Measurements from ENCODE around the gene AMIGO1. TPM values are rescaled to one million over a fixed set of nuclear protein-coding genes. Genes with fewer than 3 reads are reported as not detected.
A peak's percentile ranks its signal among the peaks of the same experiment; 100 is the strongest.

AMIGO1 gene
- total RNA-seq, 1 donor from 2014 or later = 18.4 TPM

DNA sequence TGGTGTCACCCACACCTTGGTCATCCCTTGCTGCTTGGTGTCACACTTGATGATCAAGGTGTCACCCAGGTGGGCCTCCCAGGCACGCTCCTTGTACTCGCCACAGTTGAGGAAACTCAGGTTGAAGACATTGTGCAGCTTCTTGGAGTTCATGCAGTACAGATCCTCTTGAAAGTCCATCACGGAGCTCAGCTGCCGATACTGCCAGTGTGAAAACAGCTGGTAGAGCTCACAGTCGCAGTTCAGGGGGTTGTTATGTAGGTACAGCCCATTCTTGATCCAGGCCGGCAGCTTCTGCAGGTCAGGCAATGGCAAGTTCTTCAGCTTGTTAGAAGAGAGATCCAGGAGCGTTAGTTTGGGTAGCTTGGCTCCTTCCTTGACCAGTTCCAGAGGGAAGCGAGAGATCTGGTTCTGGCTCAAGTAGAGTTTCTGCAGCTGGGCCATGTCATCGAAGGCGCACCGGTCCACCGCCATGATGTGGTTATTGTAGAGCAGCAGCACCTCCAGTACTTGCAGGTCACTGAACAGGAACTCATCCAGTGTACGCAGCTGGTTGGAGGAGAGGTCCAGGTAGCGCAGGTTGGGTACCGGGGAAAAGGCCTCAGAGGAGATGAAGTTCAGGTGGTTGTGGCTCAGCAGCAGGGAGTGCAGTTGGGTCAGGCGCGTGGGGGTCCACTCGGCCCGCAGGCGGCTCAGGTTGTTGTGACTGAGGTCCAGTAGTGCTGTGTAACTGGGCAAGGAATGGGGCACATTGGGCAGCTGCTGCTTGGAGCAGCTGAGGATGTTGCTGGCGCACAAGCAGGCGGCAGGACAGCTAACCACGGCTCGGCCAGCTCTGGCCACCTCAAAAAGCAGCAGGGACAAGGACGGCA, 1.3 kb downstream of the AMIGO1 start:
- intact Hi-C loops (cut with micrococcal nuclease) = no loop called here
- ATAC-seq (no peak), DNase-seq (no peak)

DNA sequence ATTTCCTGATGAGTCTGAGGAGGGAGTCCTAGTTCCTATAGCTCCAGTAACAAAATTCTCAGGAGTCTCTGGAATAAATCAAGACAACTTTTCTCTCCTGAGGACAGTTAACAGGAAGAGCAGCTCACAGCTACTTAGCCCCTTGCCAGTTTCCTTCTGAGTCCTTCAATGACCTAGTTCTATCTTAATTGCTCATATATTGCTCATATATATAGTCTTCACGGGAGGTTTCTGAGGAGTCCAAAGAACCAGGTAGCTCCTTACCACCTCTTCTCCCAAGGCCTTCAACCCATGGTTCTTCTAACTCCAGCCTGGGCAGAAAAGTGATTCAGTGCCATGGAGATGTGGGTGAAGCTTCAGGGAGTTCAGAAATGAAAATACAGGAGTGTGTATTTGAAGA, 4.6 kb downstream of the AMIGO1 start:
- ATAC-seq = no peak
- DNase-seq = no peak
- intact Hi-C loops (cut with micrococcal nuclease) = no loop called here

DNA sequence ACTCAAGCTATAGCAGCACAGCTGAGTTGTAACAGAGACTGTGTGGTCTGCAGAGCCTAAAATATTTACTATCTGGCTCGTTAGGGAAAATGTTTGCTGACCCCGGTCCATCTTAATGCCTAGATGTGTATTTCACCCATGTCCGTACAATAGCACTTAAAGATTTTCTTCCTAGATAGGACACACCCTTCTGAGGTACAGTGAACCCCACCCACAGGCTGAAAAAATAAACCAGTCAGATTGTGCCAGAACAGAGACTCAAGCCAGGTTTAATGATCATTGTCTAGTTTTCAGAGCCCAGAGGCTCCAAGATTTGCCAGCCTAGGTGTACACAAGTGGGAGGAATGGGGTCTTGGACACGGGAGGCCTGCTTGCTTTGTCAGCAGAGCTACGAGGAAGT, 5.6 kb downstream of the AMIGO1 start:
- DNase-seq (no peak), ATAC-seq (no peak)
- intact Hi-C loops (cut with micrococcal nuclease) = no loop called here

DNA sequence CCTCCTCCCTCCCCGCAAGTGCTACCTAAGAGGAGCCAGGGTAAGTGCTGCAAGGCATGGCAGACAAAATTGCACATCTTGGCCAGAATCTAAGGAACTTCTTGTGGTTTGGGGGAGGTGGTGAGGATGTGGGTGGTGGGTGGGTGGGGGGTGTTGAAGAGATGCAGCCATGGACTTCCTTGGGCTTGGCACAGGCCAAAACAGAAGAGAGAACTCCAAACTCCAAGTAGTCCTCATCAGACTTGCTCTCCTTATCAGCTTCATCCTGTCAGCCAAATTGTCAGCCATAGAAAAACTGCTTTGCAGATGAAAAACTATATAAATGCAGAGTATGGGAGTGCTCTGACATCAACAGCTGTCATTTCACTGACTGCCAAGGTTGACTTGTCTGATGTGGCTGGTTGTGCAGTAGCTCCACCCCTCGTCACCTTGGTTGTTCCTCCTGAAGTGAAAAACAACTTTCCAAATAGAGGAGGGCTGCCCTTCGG, 7.1 kb downstream of the AMIGO1 start:
- ATAC-seq (no peak), DNase-seq (no peak)
- intact Hi-C loops (cut with micrococcal nuclease) = no loop called here

DNA sequence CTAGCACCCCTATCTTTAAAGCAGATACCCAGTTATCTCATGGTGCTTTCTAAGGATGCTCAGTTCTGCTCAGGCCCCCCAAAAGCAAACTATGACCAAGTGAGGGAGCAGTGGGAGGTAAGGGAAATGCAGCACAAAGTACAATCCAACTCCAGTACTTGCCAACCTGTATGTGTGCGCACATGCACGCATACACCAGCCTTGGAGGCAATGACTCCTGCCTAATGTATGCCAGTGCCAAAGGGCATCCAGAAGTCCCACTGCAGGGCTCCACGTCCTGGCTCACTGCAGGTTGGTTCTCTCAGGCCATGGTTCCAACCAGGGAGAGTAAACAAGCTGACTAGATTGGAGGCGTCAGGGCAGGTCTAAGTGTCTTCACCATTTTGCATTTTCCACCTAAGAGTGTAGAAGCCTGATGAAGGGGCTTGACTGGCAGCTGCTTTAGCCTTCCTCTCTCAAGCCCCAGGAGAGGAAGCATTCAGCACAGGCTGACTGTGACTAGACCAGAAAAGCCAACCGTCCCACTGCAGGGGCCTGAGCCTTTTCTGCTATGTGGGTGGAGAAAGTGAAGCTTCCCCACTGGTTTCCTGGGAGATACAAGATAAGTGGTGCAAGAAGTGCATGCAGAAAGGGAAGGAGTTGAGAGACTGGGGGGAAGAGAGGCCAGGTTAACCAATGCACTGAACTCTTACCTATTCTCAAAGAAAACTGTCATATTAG, 7.7 kb downstream of the AMIGO1 start:
- intact Hi-C loops (cut with micrococcal nuclease) = no loop called here
- ATAC-seq (no peak), DNase-seq (no peak)

DNA sequence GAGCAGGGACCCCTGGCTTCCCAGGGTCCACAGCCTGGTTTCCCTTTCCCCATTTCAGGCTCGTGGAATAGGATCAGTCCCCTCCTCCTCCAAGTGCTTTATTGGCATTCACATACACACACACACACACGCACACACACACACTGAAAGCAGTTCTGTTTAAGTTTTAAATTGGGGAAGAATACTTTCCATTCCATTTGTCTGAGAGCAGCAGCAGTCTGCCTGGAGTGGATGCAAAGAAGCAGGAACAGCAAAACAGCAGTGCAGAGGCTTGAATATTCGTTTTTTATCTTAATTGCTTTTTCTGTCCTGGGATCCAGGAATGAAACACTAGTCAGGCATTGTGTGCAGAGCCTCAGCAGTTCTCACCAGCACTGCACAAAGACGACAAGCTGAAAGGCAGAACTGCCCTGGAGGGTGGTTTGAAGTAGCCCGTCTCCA, 8.6 kb downstream of the AMIGO1 start:
- no peak for ATAC-seq
- intact Hi-C loops (cut with micrococcal nuclease) = no loop called here

DNA sequence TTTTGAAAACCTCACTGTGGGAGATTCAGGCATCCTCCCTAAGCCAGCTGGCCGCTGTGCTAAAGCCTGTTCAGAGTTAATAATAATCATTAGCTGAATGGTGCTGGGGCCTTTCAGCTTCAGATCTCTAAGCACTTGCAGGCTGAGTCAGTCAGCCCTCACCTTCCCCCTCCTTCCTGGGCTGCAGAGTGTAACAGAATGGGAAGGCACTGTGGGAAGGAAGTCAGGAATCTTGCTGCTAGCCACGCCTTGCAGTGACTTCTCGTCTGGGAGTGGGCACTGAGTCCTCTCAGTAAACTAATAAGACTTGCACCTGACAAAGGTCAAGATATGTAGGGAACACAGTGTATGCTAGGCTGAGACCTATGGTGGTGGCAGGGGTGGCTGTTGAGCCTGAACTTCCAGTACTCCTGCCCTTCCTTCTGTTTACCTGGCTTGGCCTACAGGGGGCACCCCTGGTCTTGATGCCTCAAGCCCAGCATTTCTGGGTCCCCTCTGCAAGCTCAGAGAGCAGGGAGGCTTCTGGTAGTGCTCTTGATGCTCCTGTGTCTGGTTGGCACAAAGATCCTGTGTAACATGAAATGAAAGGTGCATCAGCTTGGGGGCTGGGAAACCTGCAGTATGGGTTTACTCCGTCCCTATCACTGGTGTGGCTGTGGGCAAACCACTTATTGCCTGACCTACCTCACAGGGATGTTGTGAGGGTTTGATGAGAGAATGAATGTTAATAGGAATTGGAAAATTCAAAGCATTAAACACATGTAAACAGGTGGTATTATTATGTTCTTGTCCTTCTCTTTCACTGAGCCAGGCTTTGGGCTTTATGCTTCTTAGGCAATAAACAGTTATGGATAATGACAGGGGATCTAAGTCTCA, 9.6 kb downstream of the AMIGO1 start:
- no peak for DNase-seq
- intact Hi-C loops (cut with micrococcal nuclease) = no loop called here
- ATAC-seq = peak; percentile 19

More for the DNA sequence above, 8.6 kb downstream of the AMIGO1 start:
- DNase-seq = no peak

DNA sequence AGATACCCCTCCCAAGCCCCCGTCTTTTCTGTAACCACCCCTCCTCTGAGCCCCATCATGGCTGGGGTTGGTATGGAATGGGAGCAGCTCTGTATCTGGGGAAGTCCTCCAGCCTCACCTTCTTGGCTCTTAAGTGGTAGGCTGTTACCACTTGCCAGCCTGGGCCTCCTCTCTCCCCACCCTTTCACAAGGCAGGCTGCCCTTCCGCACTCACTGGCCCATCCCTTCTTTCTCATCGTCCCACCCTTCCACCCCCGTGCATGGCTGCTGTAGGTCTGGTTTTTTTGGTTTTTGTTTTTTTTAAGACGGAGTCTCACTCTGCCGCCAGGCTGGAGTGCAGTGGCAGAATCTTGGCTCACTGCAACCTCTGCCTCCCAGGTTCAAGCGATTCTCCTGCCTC, 10.4 kb downstream of the AMIGO1 start:
- intact Hi-C loops (cut with micrococcal nuclease) = no loop called here
- DNase-seq (no peak), ATAC-seq (no peak)

DNA sequence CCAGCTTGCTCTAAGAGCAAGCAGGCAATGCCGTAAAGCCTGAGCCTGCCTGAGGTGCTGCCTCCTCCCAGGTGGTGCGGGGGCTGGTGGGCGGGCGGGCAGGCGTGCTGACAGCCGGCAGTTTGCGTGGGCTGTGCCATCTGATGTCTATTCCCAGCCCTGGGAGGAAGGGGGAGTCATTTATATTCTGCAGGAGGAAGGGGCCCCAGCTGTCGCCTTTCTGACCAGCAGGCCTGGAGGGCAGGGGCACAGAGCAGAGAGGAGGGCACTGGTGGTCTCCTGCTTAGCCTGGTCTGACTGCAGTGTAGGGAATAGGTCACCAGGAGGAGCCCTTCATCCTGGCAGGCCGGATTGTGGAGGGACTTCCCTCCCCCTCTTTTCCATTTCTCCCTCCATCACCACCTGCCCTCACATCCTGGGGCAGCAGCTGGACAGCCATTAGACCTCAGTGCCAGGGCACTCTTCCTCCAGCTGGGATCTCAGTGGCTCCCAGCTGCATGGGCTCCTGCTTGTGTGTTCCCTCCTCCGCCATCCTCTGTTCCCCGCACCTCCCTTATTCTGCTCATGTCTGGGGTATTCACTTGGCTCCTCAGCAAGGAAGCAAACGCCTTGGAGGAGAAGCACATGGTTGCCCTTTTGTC, 11.2 kb downstream of the AMIGO1 start:
- intact Hi-C loops (cut with micrococcal nuclease) = no loop called here
- no peak for ATAC-seq
- no peak for DNase-seq

DNA sequence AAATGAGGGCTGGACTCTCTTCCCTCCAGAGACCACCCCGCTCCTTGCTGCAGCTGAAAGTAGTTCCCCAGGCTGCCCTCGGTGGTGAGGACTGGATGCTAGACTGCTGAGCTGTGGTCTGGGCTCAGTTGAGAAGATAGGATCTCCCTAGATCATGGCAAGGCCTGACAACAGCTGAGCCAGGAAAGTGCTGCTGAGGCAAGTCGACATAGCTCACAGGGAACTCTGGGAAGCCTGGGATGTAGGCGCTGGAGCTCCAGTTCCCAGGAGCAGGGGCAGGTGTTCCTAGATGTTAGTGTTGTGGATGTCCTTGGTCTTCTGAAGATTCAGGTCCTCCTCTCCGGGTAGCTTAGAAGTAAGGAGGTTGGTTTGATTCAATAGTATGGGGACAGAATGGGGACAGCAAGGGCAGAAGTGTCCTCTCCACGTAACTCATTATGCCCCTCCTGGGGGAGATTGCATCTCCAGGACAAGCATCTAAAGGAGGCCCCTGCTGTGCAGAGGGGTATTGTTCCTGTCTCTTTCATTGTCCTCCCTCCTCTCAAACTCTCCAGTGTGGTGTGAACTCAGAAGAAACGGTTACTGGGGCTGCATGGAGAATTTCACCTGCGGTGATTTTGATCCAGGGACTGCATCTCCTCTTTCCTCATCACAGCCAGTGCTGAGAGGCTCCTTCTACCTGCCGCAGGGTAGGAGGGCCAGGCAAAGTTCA, 11.9 kb downstream of the AMIGO1 start:
- ATAC-seq (no peak), DNase-seq (no peak)
- intact Hi-C loops (cut with micrococcal nuclease) = no loop called here

DNA sequence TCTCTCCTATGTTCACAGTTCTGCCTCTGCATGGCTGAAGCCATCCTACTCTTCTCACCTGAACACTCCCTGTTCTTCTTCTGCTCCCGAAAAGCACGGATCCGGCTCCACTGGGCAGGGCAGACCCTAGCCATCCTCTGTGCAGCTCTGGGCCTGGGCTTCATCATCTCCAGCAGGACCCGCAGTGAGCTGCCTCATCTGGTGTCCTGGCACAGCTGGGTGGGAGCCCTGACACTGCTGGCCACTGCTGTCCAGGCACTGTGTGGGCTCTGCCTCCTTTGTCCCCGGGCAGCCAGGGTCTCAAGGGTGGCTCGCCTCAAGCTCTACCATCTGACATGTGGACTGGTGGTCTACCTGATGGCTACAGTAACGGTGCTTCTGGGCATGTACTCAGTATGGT, 13.8 kb downstream of the AMIGO1 start:
- DNase-seq (no peak), ATAC-seq (no peak)
- intact Hi-C loops (cut with micrococcal nuclease) = no loop called here

DNA sequence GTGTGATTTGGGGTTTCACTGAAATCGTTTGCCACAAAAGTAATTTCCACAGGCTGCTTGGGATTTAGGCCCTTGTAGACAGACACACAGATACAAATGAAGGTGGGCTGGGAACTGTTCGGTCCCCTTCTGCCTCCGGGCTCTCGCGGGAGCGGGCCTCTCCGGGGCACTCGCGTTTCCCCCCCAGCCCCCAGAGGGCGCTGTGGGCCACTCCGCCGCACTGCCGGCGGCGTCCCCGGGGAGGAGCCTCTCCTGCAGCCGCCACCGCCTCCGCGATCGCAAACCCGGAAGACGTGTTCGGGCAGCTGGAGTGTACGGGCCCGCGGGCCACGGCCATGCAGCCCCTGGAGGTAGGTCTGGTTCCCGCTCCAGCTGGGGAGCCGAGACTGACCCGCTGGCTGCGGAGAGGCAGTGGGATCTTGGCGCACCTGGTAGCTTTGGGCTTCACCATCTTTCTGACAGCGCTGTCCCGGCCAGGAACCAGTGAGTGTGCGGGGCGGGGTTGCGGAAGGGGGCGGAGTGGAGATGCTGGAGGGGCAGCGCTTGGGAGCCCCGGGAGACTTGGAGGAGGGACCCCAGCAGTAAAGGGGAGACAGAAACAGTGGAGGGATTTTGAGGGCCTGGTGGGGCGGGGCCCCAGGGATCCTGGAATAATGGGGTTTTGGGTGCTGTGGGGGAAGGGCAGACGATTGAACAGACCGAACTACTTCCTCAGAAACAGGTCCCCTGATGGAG, 15.6 kb downstream of the AMIGO1 start, which contains the start of gene CYB561D1:
TSS of gene CYB561D1 (plus strand) at position 290 of the 735 bp plus-strand sequence. CDS start at position 336, 46 bp downstream.
- ATAC-seq = peak; percentile 92
- DNase-seq = peak; percentile 93
- intact Hi-C loops (cut with micrococcal nuclease) = loop anchor here (5.0 kb wide), 1 partner anchor 38 kb away; no protein-coding TSS in a partner anchor

DNA sequence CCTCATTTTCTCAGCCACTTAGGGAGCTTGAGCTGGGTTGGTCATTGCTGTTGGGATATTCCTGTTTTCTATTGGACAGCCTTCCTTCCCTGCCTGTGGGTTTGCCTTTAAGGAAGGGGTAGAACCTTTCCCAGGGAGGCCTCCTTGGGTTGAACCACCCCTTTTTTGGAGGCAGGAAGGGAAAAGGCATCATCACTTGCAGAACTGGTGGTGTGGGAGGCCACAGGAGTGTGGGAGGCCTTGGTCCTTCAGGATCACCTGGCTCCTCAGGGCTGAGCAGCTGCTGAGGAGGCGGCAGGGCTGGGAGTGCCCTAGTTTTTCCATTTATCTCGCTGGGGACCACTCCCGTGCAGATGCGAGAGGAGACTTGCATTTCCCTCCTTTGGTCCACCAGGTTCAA, 16.3 kb downstream of the AMIGO1 start:
- intact Hi-C loops (cut with micrococcal nuclease) = loop anchor here (5.0 kb wide), 1 partner anchor 39 kb away; no protein-coding TSS in a partner anchor
- DNase-seq (no peak), ATAC-seq (no peak)

DNA sequence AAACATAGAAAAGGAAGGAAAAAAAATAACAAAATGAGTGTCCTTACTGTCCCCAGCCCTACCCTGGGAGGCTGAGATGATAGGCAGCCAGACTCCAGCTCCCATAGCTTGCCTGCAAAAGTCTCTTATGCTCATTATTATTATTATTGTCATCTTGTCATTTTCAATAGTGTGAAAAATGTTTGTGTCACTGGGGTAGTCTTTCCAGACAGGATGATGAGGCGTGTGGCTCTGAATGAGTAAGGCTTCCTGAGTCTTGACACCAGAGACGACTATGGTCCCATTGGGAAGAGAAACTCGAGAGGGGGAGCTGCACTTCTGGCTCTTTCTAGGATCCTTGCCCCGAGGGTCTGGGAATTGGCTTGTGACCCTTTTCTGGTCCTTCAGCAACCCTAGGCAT, 16.7 kb downstream of the AMIGO1 start:
- intact Hi-C loops (cut with micrococcal nuclease) = loop anchor here (5.0 kb wide), 1 partner anchor 40 kb away; no protein-coding TSS in a partner anchor
- DNase-seq (no peak), ATAC-seq (no peak)

DNA sequence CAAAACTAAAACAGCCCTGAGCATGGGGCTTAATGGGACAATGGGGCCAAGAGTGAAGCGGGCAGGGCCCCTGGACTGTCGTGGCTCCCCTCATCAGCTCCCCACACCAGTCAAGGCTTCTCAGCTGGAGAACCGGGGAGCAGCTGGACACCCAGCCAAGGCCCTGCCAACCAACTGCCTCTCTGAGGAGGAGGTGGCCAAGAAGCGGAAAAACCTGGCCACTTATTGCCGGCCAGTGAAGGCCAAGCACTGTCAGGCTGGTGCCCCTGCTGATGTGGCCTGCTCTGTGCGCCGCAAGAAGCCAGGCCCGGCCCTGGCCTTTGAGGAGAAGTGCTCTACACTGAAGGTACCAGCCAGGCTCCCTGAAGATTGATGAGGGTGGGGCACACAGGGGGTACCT, 18.2 kb downstream of the AMIGO1 start:
- ATAC-seq = no peak
- no peak for DNase-seq

DNA sequence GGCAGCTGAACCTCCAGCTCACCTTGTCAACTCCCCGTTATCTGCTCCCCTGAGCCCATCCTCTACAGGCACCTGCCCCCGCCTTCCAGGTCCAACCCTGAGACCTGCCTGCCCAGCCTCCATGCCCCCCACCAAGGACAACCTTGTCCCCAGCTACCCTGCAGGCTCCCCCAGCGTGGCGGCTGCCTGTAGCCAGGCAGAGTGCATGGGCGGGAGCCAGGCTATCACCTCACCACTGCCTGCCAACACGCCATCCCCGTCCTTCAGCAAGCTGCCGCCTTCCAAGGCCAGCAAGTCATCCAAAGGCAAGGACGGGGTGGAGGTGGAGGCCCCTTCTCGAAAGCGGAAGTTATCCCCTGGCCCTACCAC, 18.6 kb downstream of the AMIGO1 start:
- DNase-seq = peak; percentile 59
- ATAC-seq = peak; percentile 13
- intact Hi-C loops (cut with micrococcal nuclease) = loop anchor here (5.0 kb wide), 1 partner anchor 41 kb away; no protein-coding TSS in a partner anchor

More for the DNA sequence above, 18.2 kb downstream of the AMIGO1 start:
- intact Hi-C loops (cut with micrococcal nuclease) = loop anchor here (5.0 kb wide), 1 partner anchor 41 kb away; no protein-coding TSS in a partner anchor

All from left ventricle myocardium superior (tissue), 1 donor.